Activated naive CD8-positive, alpha-beta T cell treated with anti-CD3 and anti-CD28 coated beads, Interleukin-2, amount 10 ng/mL, durations not matched to agents 7 days and 5 days (primary cell): ENCODE results near the gene E2F1. TPM values are rescaled to one million over a fixed set of nuclear protein-coding genes. Genes with fewer than 3 reads are reported as not detected.
A peak's percentile ranks its signal among the peaks of the same experiment; 100 is the strongest.

Experiments
- ATAC-seq: fragments of 150-1000 bp; cut with Tn5 transposase; one replicate; pipeline ENCODE4 v1.10.0; 2021; ENCODE audit warnings: low read depth, moderate library complexity
- POLR2A ChIA-PET: fragments of 350-600 bp; sonication (Branson Sonifier 250); formaldehyde crosslinking; loops from one replicate; lab custom pipeline; 2021; ENCODE audit warnings: antibody characterized with exemption; lab: Charles Lee
- DNase-seq: peaks from one replicate; pipeline ENCODE4 v3.0.0; 2021
- H3K27ac Mint-ChIP-seq: one replicate; pipeline ENCODE4 v1.8.0; 2022; ENCODE audit warnings: mild to moderate bottlenecking, mixed read lengths
- H3K27me3 Mint-ChIP-seq: one replicate; pipeline ENCODE4 v1.8.0; 2022; ENCODE audit warnings: mild to moderate bottlenecking, moderate library complexity, mixed read lengths
- H3K36me3 Mint-ChIP-seq: one replicate; pipeline ENCODE4 v1.8.0; 2021; ENCODE audit warnings: mild to moderate bottlenecking, mixed read lengths
- H3K4me1 Mint-ChIP-seq: one replicate; pipeline ENCODE4 v1.8.0; 2021; ENCODE audit warnings: mixed read lengths
- H3K4me3 Mint-ChIP-seq: one replicate; pipeline ENCODE4 v1.8.0; 2022; ENCODE audit warnings: mild to moderate bottlenecking, moderate library complexity, mixed read lengths
- H3K9me3 Mint-ChIP-seq: one replicate; pipeline ENCODE4 v1.8.0; 2021; ENCODE audit warnings: mixed read lengths
- total RNA-seq, 2 experiments: library from RNA; stranded (reverse); gene quantifications; one replicate each; pipeline ENCODE4 v1.2.3, GENCODE V29; 2021

The E2F1 gene
- total RNA-seq, 2 experiments from 2014 or later, result 62.5 to 68.4 TPM

DNA sequence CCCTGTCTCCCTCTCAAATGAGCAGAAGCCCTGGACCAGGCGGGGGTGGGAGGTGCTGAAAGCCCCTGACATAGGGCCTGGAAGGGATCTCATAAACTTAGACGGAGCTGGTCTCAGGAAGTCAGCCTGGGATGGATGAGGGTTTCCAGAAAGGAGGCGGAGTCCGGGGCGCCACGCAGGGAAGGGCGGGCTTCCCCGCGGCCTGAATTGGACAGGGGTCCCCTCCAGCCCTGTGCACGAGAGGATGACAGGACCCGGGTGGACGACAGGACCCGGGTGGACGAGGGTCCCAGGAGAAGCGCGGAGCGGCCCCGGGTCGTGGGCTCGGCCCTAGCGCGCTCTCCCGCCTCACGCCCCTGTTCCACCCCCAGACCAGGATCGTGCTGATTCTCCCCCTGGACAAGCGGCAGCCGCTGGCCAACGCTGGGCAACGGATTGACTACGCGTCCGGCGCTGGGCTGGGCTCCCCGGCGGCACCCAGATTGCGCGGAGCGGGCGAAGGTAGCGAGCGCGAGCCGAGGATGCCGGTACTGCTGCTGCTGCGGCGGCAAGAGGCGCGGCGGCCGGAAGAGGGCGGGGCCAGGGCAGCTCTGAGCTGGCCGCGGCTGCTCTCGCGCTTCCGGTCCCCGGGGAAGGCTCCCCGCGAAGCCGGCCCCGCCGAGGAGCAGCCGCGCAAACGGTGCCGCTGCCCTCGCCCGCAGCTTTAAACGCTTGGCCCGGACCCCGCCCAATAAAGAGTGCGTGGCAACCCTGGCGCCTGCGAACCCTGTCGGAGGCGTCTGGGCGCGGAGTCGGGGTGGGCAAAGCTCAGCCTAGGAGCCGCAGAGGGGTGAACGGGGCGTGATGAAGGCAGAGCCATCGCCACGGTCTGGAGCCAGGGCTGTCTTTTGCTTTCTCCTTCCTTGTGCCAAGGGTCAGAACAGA is 22.8 kb downstream of the E2F1 start:
- no peaks in the 10 kb centered on the region for H3K9me3 Mint-ChIP-seq
- DNase-seq (peak; percentile 93), ATAC-seq (peak; percentile 64)
- no peaks in the 10 kb centered on the region for H3K27me3 Mint-ChIP-seq
- H3K4me1 Mint-ChIP-seq, result peaks cover 26% of the 10 kb centered on the region
- peaks cover 2% of the 10 kb centered on the region for H3K36me3 Mint-ChIP-seq
- H3K4me3 Mint-ChIP-seq, result peak overlapping the region; percentile 83
- H3K27ac Mint-ChIP-seq, result peak overlapping the region; percentile 83
- POLR2A ChIA-PET, result interaction anchor here (1.0 to 8.3 kb wide), 17 partner anchors 8 to 449 kb away, joined by 3 to 116 read pairs (median 7); partner anchors contain the start of genes CBFA2T2, CDK5RAP1, E2F1 and EIF2S2

DNA sequence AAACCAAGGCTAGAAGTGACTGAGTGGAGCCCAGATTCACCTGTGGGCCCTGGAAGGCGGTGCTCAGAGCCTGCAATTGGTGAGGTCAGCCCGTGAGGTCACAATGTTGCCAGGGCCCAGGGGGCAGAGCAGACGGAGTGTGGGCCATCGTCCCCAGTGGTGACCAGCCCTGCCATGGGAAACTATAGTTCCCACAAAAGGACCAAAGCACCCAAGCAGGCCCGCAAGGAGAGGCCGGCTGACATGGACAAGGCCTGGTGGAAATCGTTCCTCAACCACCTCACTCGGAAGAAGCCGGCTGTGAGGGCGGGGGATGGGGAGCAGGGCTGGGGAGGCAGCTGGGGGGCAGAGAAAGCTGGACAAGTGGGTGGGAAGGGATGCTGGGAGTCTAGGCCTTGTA is 24.0 kb downstream of the E2F1 start, which contains the start of gene C20orf144:
C20orf144 (plus strand) TSS at position 156 of the 400 bp plus-strand sequence; CDS start at position 175, 19 bp downstream.
- ATAC-seq, result no peak
- peaks cover 2% of the 10 kb centered on the region for H3K36me3 Mint-ChIP-seq
- peak within 1 kb of the TSS; percentile 83 for H3K4me3 Mint-ChIP-seq
- H3K9me3 Mint-ChIP-seq, result no peaks in the 10 kb centered on the region
- peaks cover 26% of the 10 kb centered on the region for H3K4me1 Mint-ChIP-seq
- peak within 1 kb of the TSS; percentile 79 for H3K27ac Mint-ChIP-seq
- no peaks in the 10 kb centered on the region for H3K27me3 Mint-ChIP-seq
- no peak for DNase-seq
- POLR2A ChIA-PET, result interaction anchor here (1.5 to 2.3 kb wide), 5 partner anchors 10 to 331 kb away, joined by 4 to 11 read pairs (median 7); partner anchors contain the start of genes CDK5RAP1 and ZNF341

- POLR2A ChIA-PET, result interaction anchor here (1.3 kb wide), 1 partner anchor 171 kb away, joined by 5 read pairs; the partner anchor contains the start of gene CBFA2T2
- ATAC-seq (no peak), DNase-seq (no peak)
- no peak overlapping the region for H3K27ac Mint-ChIP-seq
- peaks cover 18% of the 10 kb centered on the region for H3K4me1 Mint-ChIP-seq
- no peak overlapping the region for H3K4me3 Mint-ChIP-seq
- no peaks in the 10 kb centered on the region for H3K9me3 Mint-ChIP-seq
- no peaks in the 10 kb centered on the region for H3K27me3 Mint-ChIP-seq
- H3K36me3 Mint-ChIP-seq, result peaks cover 2% of the 10 kb centered on the region
Measured at GRCh38 chr20:33660685-33661058, 25.5 kb downstream of the E2F1 start.

GRCh38 chr20:33660035-33660684 is 26.0 kb downstream of the E2F1 start:
- H3K9me3 Mint-ChIP-seq, result no peaks in the 10 kb centered on the region
- H3K27ac Mint-ChIP-seq, result no peak overlapping the region
- peaks cover 2% of the 10 kb centered on the region for H3K36me3 Mint-ChIP-seq
- POLR2A ChIA-PET, result interaction anchor here (1.3 kb wide), 1 partner anchor 170 kb away, joined by 5 read pairs; the partner anchor contains the start of gene CBFA2T2
- ATAC-seq (no peak), DNase-seq (peak; percentile 26)
- no peaks in the 10 kb centered on the region for H3K27me3 Mint-ChIP-seq
- no peak overlapping the region for H3K4me3 Mint-ChIP-seq
- H3K4me1 Mint-ChIP-seq, result peaks cover 15% of the 10 kb centered on the region

- H3K4me3 Mint-ChIP-seq, result no peak overlapping the region
- H3K36me3 Mint-ChIP-seq, result peaks cover 2% of the 10 kb centered on the region
- H3K27ac Mint-ChIP-seq, result no peak overlapping the region
- no peaks in the 10 kb centered on the region for H3K9me3 Mint-ChIP-seq
- POLR2A ChIA-PET, result no interaction called here
- ATAC-seq, result no peak
- H3K27me3 Mint-ChIP-seq, result no peaks in the 10 kb centered on the region
- DNase-seq, result no peak
- peaks cover 9% of the 10 kb centered on the region for H3K4me1 Mint-ChIP-seq
Measured at GRCh38 chr20:33659341-33660034, 26.7 kb downstream of the E2F1 start.

DNA sequence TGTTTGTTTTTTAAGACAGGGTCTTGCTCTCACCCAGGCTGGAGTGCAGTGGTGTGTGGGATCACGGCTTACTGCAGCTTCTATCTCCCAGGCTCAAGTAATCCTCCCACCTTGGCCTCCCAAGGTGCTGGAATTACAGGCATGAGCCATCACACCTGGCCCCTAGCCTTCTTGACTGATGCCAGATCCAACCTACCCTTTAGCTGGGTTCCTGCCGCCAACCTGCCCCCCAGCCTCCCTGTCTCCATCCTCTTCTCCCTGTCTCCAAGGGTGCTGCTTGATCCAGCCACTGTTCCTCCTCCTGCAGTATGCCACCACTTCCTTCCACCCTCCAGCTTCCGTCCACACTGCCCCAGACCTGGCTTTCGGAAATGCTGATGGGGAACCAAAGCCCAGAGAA is 27.3 kb downstream of the E2F1 start:
- POLR2A ChIA-PET, result no interaction called here
- ATAC-seq, result no peak
- H3K4me1 Mint-ChIP-seq, result peaks cover 7% of the 10 kb centered on the region
- no peaks in the 10 kb centered on the region for H3K9me3 Mint-ChIP-seq
- no peaks in the 10 kb centered on the region for H3K27me3 Mint-ChIP-seq
- H3K4me3 Mint-ChIP-seq, result no peak overlapping the region
- H3K27ac Mint-ChIP-seq, result no peak overlapping the region
- DNase-seq, result no peak
- peaks cover 2% of the 10 kb centered on the region for H3K36me3 Mint-ChIP-seq

GRCh38 chr20:33658510-33658909 is 27.7 kb downstream of the E2F1 start:
- Mint-ChIP-seq H3K27ac (no peak overlapping the region), H3K9me3 (no peaks in the 10 kb centered on the region), H3K4me3 (no peak overlapping the region), H3K4me1 (peaks cover 7% of the 10 kb centered on the region), H3K36me3 (peaks cover 2% of the 10 kb centered on the region), H3K27me3 (no peaks in the 10 kb centered on the region)
- no peak for ATAC-seq
- DNase-seq, result no peak
- POLR2A ChIA-PET, result no interaction called here

- no peak for ATAC-seq
- Mint-ChIP-seq H3K27ac (no peak overlapping the region), H3K36me3 (peaks cover 2% of the 10 kb centered on the region), H3K9me3 (no peaks in the 10 kb centered on the region), H3K4me1 (peaks cover 5% of the 10 kb centered on the region), H3K4me3 (no peak overlapping the region), H3K27me3 (no peaks in the 10 kb centered on the region)
- no peak for DNase-seq
- POLR2A ChIA-PET, result no interaction called here
Measured at GRCh38 chr20:33657704-33658095, 28.5 kb downstream of the E2F1 start.

DNA sequence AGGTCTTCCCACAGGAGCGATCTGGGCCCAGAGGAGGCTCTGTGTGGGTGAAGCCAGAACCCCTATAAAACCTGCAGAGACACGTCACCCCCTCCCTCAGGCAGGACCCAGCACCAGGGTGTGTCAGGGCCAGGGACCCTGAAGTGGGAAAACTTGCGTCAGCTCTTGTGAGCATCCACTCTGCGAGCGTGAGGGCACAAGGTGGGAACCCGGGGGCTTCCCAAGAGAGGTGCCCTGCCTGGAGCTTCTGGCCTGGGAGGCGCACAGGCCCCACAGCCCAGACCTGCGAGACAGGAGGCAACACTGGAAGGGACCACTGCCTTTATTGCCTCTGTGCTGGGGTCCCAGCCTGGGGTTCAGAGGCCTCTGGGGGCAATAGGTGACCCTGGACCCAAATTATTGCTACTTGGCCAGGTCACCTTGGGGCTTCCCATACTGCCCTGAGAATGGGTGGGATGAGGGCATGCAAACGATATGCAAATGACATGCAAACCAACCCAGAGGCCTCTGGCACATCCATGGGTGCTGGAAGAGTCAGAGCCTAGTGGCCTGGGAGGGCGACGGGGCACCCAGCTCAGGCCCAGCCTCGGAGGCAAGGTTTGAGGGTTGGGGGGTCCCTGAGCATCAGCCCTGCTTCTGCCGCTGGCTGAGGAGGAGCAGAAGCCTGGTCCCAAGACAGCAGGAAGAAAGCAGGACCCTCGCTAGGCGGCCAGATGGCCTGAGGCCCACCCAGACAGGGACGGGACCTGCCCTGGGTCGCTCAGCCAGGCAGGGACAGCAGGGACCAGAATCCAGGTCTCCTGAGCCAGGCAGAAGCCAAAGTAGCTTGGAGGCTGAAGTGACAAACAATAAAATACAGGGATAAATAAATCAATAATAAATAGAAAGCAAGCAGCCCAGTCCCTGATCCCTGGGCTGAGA is 29.1 kb downstream of the E2F1 start:
- no peak for ATAC-seq
- Mint-ChIP-seq H3K4me1 (peaks cover 1% of the 10 kb centered on the region), H3K4me3 (no peak overlapping the region), H3K27me3 (no peaks in the 10 kb centered on the region), H3K9me3 (no peaks in the 10 kb centered on the region), H3K27ac (no peak overlapping the region), H3K36me3 (peaks cover 2% of the 10 kb centered on the region)
- POLR2A ChIA-PET, result interaction anchor here (1.4 kb wide), 1 partner anchor 9 kb away, joined by 3 read pairs; the partner anchor contains the start of gene ACTL10
- DNase-seq, result peak; percentile 27

DNA sequence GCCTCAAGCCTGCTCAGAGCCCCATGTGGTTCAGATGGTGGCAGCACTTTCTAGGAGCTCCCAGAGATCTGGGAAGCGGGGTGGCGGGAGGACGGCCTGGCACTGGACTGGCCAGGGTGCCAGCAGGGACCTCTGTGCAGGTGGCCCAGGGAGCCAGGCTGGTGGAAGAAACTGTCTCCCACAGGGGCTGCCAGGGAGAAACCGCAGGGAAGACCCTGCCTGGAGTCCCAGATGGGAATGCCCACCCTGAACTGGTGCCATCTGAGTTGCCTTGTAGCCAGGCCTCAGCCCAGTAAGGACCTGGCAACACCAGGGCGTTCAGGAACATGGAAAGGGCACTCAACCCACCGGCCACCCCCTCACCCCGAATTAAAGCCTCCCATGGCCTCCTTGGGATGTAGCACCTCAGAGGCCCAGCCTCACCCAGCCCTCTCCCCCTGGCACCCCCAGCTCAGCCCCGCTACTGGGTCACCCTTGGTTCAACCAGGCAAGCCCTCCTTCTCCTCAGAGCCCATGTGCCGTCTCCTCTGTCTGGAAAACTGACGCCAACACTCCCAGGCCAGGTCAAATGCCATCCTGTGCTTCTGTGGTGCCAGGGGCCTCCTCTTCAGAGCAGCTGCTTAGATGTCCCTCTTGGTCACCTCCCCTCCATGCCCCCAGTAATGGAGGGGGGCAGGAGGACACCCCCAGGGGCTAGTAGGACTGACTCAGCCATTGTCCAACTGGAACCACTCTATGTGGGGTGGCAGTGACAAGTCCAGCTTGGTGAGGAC is 30.0 kb downstream of the E2F1 start:
- H3K27ac Mint-ChIP-seq, result no peak overlapping the region
- H3K27me3 Mint-ChIP-seq, result no peaks in the 10 kb centered on the region
- H3K4me1 Mint-ChIP-seq, result peaks cover 1% of the 10 kb centered on the region
- ATAC-seq (no peak), DNase-seq (peak; percentile 24)
- peaks cover 2% of the 10 kb centered on the region for H3K36me3 Mint-ChIP-seq
- no peak overlapping the region for H3K4me3 Mint-ChIP-seq
- no peaks in the 10 kb centered on the region for H3K9me3 Mint-ChIP-seq
- POLR2A ChIA-PET, result interaction anchor here (1.4 kb wide), 1 partner anchor 10 kb away, joined by 3 read pairs; the partner anchor contains the start of gene ACTL10

GRCh38 chr20:33655164-33655563 is 31.0 kb downstream of the E2F1 start:
- DNase-seq (no peak), ATAC-seq (no peak)
- Mint-ChIP-seq H3K4me3 (no peak overlapping the region), H3K4me1 (peaks cover 1% of the 10 kb centered on the region), H3K9me3 (no peaks in the 10 kb centered on the region), H3K36me3 (peaks cover 2% of the 10 kb centered on the region), H3K27ac (no peak overlapping the region), H3K27me3 (no peaks in the 10 kb centered on the region)
- POLR2A ChIA-PET, result no interaction called here
